IMR-90 (cell line): Measurements from ENCODE around the gene USH2A. TPM values are rescaled to one million over a fixed set of nuclear protein-coding genes. Genes with fewer than 3 reads are reported as not detected.

Experiments
- ATAC-seq: fragments of 200-7000 bp; cut with Tn5 transposase; 2 replicates; pipeline ENCODE4 v1.9.1; 2020; ENCODE audit warnings: low read depth, mild to moderate bottlenecking, moderate library complexity
- BruUV-seq: library from RNA; stranded (reverse); fragments of 400-500 nt; replicated peaks from 2 replicates; lab custom pipeline; 2021; lab: Mats Ljungman, UMichigan
- CTCF ChIA-PET: fragments of 300-600 bp; formaldehyde crosslinking; extraction: SDS; loops from one replicate; lab custom pipeline; 2021; ENCODE audit warnings: antibody characterized with exemption; lab: Yijun Ruan, JAX
- POLR2A ChIA-PET: fragments of 300-600 bp; sonication (Branson Sonifier 250); formaldehyde crosslinking; loops from one replicate; lab custom pipeline; 2022; ENCODE audit warnings: antibody characterized with exemption; ENCODE audit not compliant: unreplicated experiment; lab: Charles Lee
- DNase-seq: peaks from one replicate; pipeline ENCODE4 v3.0.0; 2013
- H2AFZ ChIP-seq: replicated peaks from 2 replicates; pipeline ENCODE3; 2013; ENCODE audit warnings: low read length, mild to moderate bottlenecking; ENCODE audit not compliant: poor library complexity
- H2AK5ac ChIP-seq: 2 replicates; pipeline ENCODE4 v1.6.1; 2013; ENCODE audit warnings: low read depth, low read length, inconsistent platforms
- H2AK9ac ChIP-seq: replicated peaks from 2 replicates; pipeline ENCODE3; 2013; ENCODE audit warnings: mild to moderate bottlenecking, low read depth, low read length, moderate library complexity; ENCODE audit not compliant: poor library complexity
- H2BK120ac ChIP-seq: 2 replicates; pipeline ENCODE4 v1.6.1; 2013; ENCODE audit warnings: low read depth, low read length, inconsistent platforms
- H2BK15ac ChIP-seq: 3 replicates; pipeline ENCODE4 v1.6.1; 2013; ENCODE audit warnings: low read depth, low read length, inconsistent platforms
- H2BK20ac ChIP-seq: 2 replicates; pipeline ENCODE4 v1.6.1; 2013; ENCODE audit warnings: low read depth, mild to moderate bottlenecking, inconsistent platforms, low read length, moderate library complexity
- H2BK5ac ChIP-seq: 2 replicates; pipeline ENCODE4 v1.6.1; 2013; ENCODE audit warnings: mild to moderate bottlenecking, low read depth, low read length, inconsistent platforms; ENCODE audit not compliant: poor library complexity, severe bottlenecking
- H3K14ac ChIP-seq: replicated peaks from 2 replicates; pipeline ENCODE4 v1.6.1; 2013; ENCODE audit warnings: low read depth, low read length, inconsistent platforms
- H3K18ac ChIP-seq: 2 replicates; pipeline ENCODE4 v1.6.1; 2013; ENCODE audit warnings: low read depth, low read length, control low read depth
- H3K23ac ChIP-seq: 2 replicates; pipeline ENCODE4 v1.6.1; 2013; ENCODE audit warnings: low read depth, low read length, inconsistent platforms
- H3K27ac ChIP-seq: 2 replicates; pipeline ENCODE4 v1.5.1; 2013; ENCODE audit warnings: mild to moderate bottlenecking, control low read depth, low read length; ENCODE audit not compliant: insufficient read depth
- H3K27me3 ChIP-seq: 2 replicates; pipeline ENCODE4 v1.6.1; 2013; ENCODE audit warnings: low read length; ENCODE audit not compliant: control insufficient read depth, insufficient read depth
- H3K36me3 ChIP-seq: 2 replicates; pipeline ENCODE4 v1.6.1; 2013; ENCODE audit warnings: low read length, mixed read lengths; ENCODE audit not compliant: control insufficient read depth, insufficient read depth
- H3K4ac ChIP-seq: 2 replicates; pipeline ENCODE4 v1.6.1; 2013; ENCODE audit warnings: low read depth, low read length, inconsistent platforms
- H3K4me1 ChIP-seq: 2 replicates; pipeline ENCODE4 v1.6.1; 2013; ENCODE audit warnings: low read length, mixed read lengths; ENCODE audit not compliant: control insufficient read depth, insufficient read depth
- H3K4me2 ChIP-seq: 2 replicates; pipeline ENCODE4 v1.6.1; 2013; ENCODE audit warnings: low read depth, mild to moderate bottlenecking, control low read depth, low read length, moderate library complexity
- H3K4me3 ChIP-seq: 2 replicates; pipeline ENCODE4 v1.5.1; 2013; ENCODE audit warnings: low read depth, mild to moderate bottlenecking, control low read depth, low read length, moderate library complexity; ENCODE audit not compliant: insufficient read depth
- H3K56ac ChIP-seq: 2 replicates; pipeline ENCODE4 v1.6.1; 2013; ENCODE audit warnings: low read length, inconsistent platforms; ENCODE audit not compliant: insufficient read depth; ENCODE audit errors: extremely low read depth
- H3K79me1 ChIP-seq, 2 experiments: 2 replicates each; pipeline ENCODE4 v1.6.1; 2013; ENCODE audit warnings: low read length in 2 of 2, inconsistent platforms in 1 of 2, low read depth in 1 of 2
- H3K9ac ChIP-seq: 2 replicates; pipeline ENCODE4 v1.6.1; 2013; ENCODE audit warnings: low read depth, low read length, control low read depth
- H3K9me1 ChIP-seq: 2 replicates; pipeline ENCODE4 v1.6.1; 2013; ENCODE audit warnings: low read length, inconsistent platforms; ENCODE audit not compliant: insufficient read depth
- H3K9me3 ChIP-seq: 2 replicates; pipeline ENCODE4 v1.6.1; 2013; ENCODE audit warnings: low read length; ENCODE audit not compliant: control insufficient read depth, insufficient read depth
- H4K20me1 ChIP-seq: 2 replicates; pipeline ENCODE4 v1.6.1; 2013; ENCODE audit warnings: low read length, inconsistent platforms; ENCODE audit not compliant: insufficient read depth
- H4K5ac ChIP-seq: 2 replicates; pipeline ENCODE4 v1.6.1; 2013; ENCODE audit warnings: mild to moderate bottlenecking, low read depth, low read length, control low read depth
- H4K8ac ChIP-seq, 2 experiments: 2 replicates each; pipeline ENCODE4 v1.6.1; 2013; ENCODE audit warnings: low read depth in 2 of 2, low read length in 2 of 2, control low read depth in 1 of 2, inconsistent platforms in 1 of 2
- H4K91ac ChIP-seq: 2 replicates; pipeline ENCODE4 v1.6.1; 2013; ENCODE audit warnings: low read depth, low read length, inconsistent platforms; ENCODE audit not compliant: insufficient read depth
- BHLHE40 ChIP-seq: fragments of 150-350 bp; IDR thresholded peaks from 2 replicates; pipeline ENCODE4 v1.6.1; 2016; ENCODE audit warnings: mild to moderate bottlenecking, low read depth, low read length
- CEBPB ChIP-seq: IDR thresholded peaks from 2 replicates; pipeline ENCODE4 v1.6.1; 2012; ENCODE audit warnings: low read depth, low read length, improper control_type of control experiment
- CHD1 ChIP-seq: IDR thresholded peaks from 2 replicates; pipeline ENCODE4 v1.6.1; 2012; ENCODE audit warnings: low read depth, low read length, improper control_type of control experiment
- ELK1 ChIP-seq: fragments of 150-350 bp; IDR thresholded peaks from 2 replicates; pipeline ENCODE4 v1.6.1; 2016; ENCODE audit warnings: low read depth, mild to moderate bottlenecking, low read length, moderate library complexity, borderline replicate concordance
- MAFK ChIP-seq: IDR thresholded peaks from 2 replicates; pipeline ENCODE4 v1.6.1; 2012; ENCODE audit warnings: low read depth, low read length, improper control_type of control experiment
- POLR2A ChIP-seq: IDR thresholded peaks from 2 replicates; pipeline ENCODE4 v1.6.1; 2012; ENCODE audit warnings: mild to moderate bottlenecking, low read depth, low read length
- RAD21 ChIP-seq: IDR thresholded peaks from 2 replicates; pipeline ENCODE4 v1.6.1; 2012; ENCODE audit warnings: low read length, improper control_type of control experiment
- RCOR1 ChIP-seq: IDR thresholded peaks from 2 replicates; pipeline ENCODE4 v1.6.1; 2012; ENCODE audit warnings: mild to moderate bottlenecking, low read length, improper control_type of control experiment; ENCODE audit not compliant: insufficient replicate concordance
- WGBS, 2 experiments: methylation state at CpG; one replicate each; pipeline versions ENCODE4 v1.1.5 to v1.1.7; 2013; ENCODE audit warnings: missing lambda C conversion rate in 2 of 2; ENCODE audit not compliant: insufficient read length in 1 of 2; ENCODE audit errors: extremely low coverage in 2 of 2; 5-methylcytosine and 5-hydroxymethylcytosine counted together
- dilution Hi-C: fragments of 300-500 bp; cut with HindIII; formaldehyde crosslinking; loops from one replicate; pipeline ENCODE4 v1.14.3; 2018; ENCODE audit warnings: low sequenced_read_pairs; ENCODE audit not compliant: unreplicated experiment
- in situ Hi-C: fragments of 300-500 bp; cut with MboI; formaldehyde crosslinking; loops from 3 replicates; pipeline ENCODE4 v1.14.3; 2019; ENCODE audit warnings: low sequenced_read_pairs, inconsistent platforms, mixed read lengths
- intact Hi-C: fragments of 100-400 bp; cut with micrococcal nuclease; formaldehyde crosslinking; loops from 2 replicates; pipeline ENCODE4 v1.10.0; 2022
- polyA plus RNA-seq, 3 experiments: library from polyadenylated mRNA; depleted of rRNA; stranded (reverse); fragments of >200 nt; gene quantifications; 2 replicates each; pipeline ENCODE4 v1.2.3, GENCODE V29; 2012; ENCODE audit warnings: low replicate concordance in 1 of 3
- total RNA-seq: library from RNA; depleted of rRNA; stranded (reverse); fragments of >200 nt; gene quantifications from 2 replicates; pipeline ENCODE4 v1.2.3, GENCODE V29; 2012

The USH2A gene
- total and polyA plus RNA-seq, 2 of the 4 experiments (the other 2 are of a cell fraction) = under 0.01 to 0.02 TPM

GRCh38 chr1:216459651-216460207, 36.5 kb upstream of the USH2A start:
- Histone ChIP-seq H3K9me3 (no peaks in the 10 kb centered on the region), H3K27ac (no peak overlapping the region), H4K5ac (peak overlapping the region; percentile 6; the same call in 1 of the 2 replicates), H4K8ac (peak overlapping the region; percentile 27 to 33; a peak in 3 of 4 replicates), H3K56ac (no peak overlapping the region), H2AK5ac (no peak overlapping the region; the same call in 1 of the 2 replicates), H3K23ac (no peak overlapping the region), H2BK20ac (peak overlapping the region; percentile 81), H3K18ac (peak overlapping the region; percentile 93; the same call in 1 of the 2 replicates), H3K4me2 (no peak overlapping the region), H4K20me1 (no peaks in the 10 kb centered on the region), H3K9ac (no peak overlapping the region), H4K91ac (peak overlapping the region; percentile 47; the same call in 1 of the 2 replicates), H3K4me1 (peaks cover 24% of the 10 kb centered on the region), H2AK9ac (no peak overlapping the region), H3K36me3 (no peaks in the 10 kb centered on the region), H3K14ac (no peak overlapping the region; the same call in 1 of the 2 replicates), H3K4ac (peak overlapping the region; percentile 26; the same call in 1 of the 2 replicates), H3K27me3 (no peaks in the 10 kb centered on the region), H3K9me1 (peaks cover 5% of the 10 kb centered on the region), H2BK120ac (peak overlapping the region; percentile 78; the same call in 1 of the 2 replicates), H3K79me1 (peaks cover 0 to 5% of the 10 kb centered on the region in 2 experiments; a peak in 1 of 4 replicates), H3K4me3 (no peak overlapping the region), H2AFZ (no peak overlapping the region), H2BK15ac (peak overlapping the region; percentile 42; the same call in 1 of the 3 replicates), H2BK5ac (peak overlapping the region; percentile 97)
- dilution Hi-C loops = no loop called here
- no peak for TF ChIP-seq RCOR1
- TF ChIP-seq CEBPB = no peak
- no peak for TF ChIP-seq MAFK
- TF ChIP-seq BHLHE40 = no peak
- no peak for TF ChIP-seq CHD1
- no peak for TF ChIP-seq POLR2A
- no peak for TF ChIP-seq ELK1
- TF ChIP-seq RAD21 = no peak
- ChIA-PET CTCF (no interaction called here), POLR2A (no interaction called here)
- intact Hi-C loops = loop anchor here (5.0 kb wide), 2 partner anchors 143 to 467 kb away; no protein-coding TSS in a partner anchor
- ATAC-seq = no peak
- DNase-seq = peak; percentile 62
- WGBS, 2 experiments = no CpG with 5 or more reads among the region's 3 CpGs
- in situ Hi-C loops = no loop called here
- BruUV-seq = no TSS peak
